WERI-Rb-1 (cell line): ENCODE measurements around the gene MMP17.
"Not testable (repeated sequence)": the region's sequence is repeated elsewhere in the genome, so short reads cannot be mapped to it uniquely, and the experiment has no call there.

Source experiments
- DNase-seq: peaks from one replicate; pipeline ENCODE4 v3.0.0-alpha.2; 2020
- H3K27ac ChIP-seq: fragments of 250-450 bp; sonication (Bioruptor Pico); 2 replicates; pipeline ENCODE4 v1.5.1; 2020; ENCODE audit warnings: mild to moderate bottlenecking, moderate library complexity
- H3K27me3 ChIP-seq: fragments of 250-450 bp; sonication (Bioruptor Pico); 2 replicates; pipeline ENCODE4 v1.5.1; 2021; ENCODE audit warnings: mild to moderate bottlenecking, low read depth, moderate library complexity; ENCODE audit not compliant: insufficient read depth, severe bottlenecking
- H3K36me3 ChIP-seq: fragments of 250-450 bp; sonication (Bioruptor Pico); 2 replicates; pipeline ENCODE4 v1.5.1; 2020; ENCODE audit warnings: mild to moderate bottlenecking, moderate library complexity
- H3K4me3 ChIP-seq: 2 replicates; pipeline ENCODE4 v1.5.1; 2011; ENCODE audit warnings: low read depth, mild to moderate bottlenecking, control low read depth, low read length
- H3K9me3 ChIP-seq: fragments of 250-450 bp; sonication (Bioruptor Pico); 2 replicates; pipeline ENCODE4 v1.5.1; 2021; ENCODE audit warnings: mild to moderate bottlenecking, moderate library complexity; ENCODE audit not compliant: severe bottlenecking
- CTCF ChIP-seq: IDR thresholded peaks from 2 replicates; pipeline ENCODE4 v1.5.1; 2011; ENCODE audit warnings: low read depth, mild to moderate bottlenecking, control low read depth, inconsistent platforms, low read length

The MMP17 gene

GRCh38 chr12:131882804-131883520, 54.8 kb downstream of the MMP17 start:
- no peak for TF ChIP-seq CTCF
- no peak for DNase-seq
- Histone ChIP-seq H3K36me3 (no peaks in the 10 kb centered on the region), H3K27me3 (no peaks in the 10 kb centered on the region), H3K27ac (no peak overlapping the region), H3K4me3 (no peak overlapping the region), H3K9me3 (peaks cover 7% of the 10 kb centered on the region)

GRCh38 chr12:131883521-131883900, 55.3 kb downstream of the MMP17 start:
- H3K27me3 ChIP-seq = no peaks in the 10 kb centered on the region
- H3K4me3 ChIP-seq = no peak overlapping the region
- H3K9me3 ChIP-seq = peaks cover 7% of the 10 kb centered on the region
- TF ChIP-seq CTCF = no peak
- DNase-seq = no peak
- no peak overlapping the region for H3K27ac ChIP-seq
- H3K36me3 ChIP-seq = no peaks in the 10 kb centered on the region

- H3K27me3 ChIP-seq, DNase-seq, H3K27ac ChIP-seq, H3K4me3 ChIP-seq, H3K9me3 ChIP-seq, H3K36me3 ChIP-seq: not testable (repeated sequence)
These were observed 56.9 kb downstream of the MMP17 start for GRCh38 chr12:131885076-131885475.

- no peak overlapping the region for H3K27ac ChIP-seq
These were observed 57.4 kb downstream of the MMP17 start for GRCh38 chr12:131885543-131886057.

GRCh38 chr12:131891722-131892121, 63.5 kb downstream of the MMP17 start:
- not testable (repeated sequence) for H3K27ac ChIP-seq, DNase-seq, H3K4me3 ChIP-seq, H3K27me3 ChIP-seq, H3K9me3 ChIP-seq, H3K36me3 ChIP-seq

More at GRCh38 chr12:131885543-131886057, 57.4 kb downstream of the MMP17 start:
- H3K27me3 ChIP-seq = no peaks in the 10 kb centered on the region
- no peaks in the 10 kb centered on the region for H3K36me3 ChIP-seq
- H3K9me3 ChIP-seq = peaks cover 7% of the 10 kb centered on the region
- no peak overlapping the region for H3K4me3 ChIP-seq
- TF ChIP-seq CTCF = no peak
- no peak for DNase-seq

- DNase-seq = no peak
- Histone ChIP-seq H3K4me3 (no peak overlapping the region), H3K9me3 (no peaks in the 10 kb centered on the region), H3K27me3 (no peaks in the 10 kb centered on the region), H3K36me3 (peaks cover 15% of the 10 kb centered on the region), H3K27ac (no peak overlapping the region)
- TF ChIP-seq CTCF = no peak
These were observed 64.8 kb downstream of the MMP17 start for GRCh38 chr12:131892711-131893604.
